Natural killer cell treated with Interleukin-12 subunit alpha and Interleukin-12 subunit beta and Interleukin-15 and Interleukin-18, amount 100 ng/mL, for 72 hours (primary cell): ENCODE results near the gene STX1A. TPM values are rescaled to one million over a fixed set of nuclear protein-coding genes. Genes with fewer than 3 reads are reported as not detected.

ENCODE experiments used
- ATAC-seq, 2 donors: fragments of 150-1000 bp; cut with Tn5 transposase in 1 of 2; sonication (Bioruptor Pico), chemical (Tn5 transposase) in 1 of 2; 2 replicates each; pipeline ENCODE4 v1.10.0; 2021
- DNase-seq: peaks from one replicate; pipeline ENCODE4 v3.0.0; 2022; ENCODE audit warnings: low spot score
- H3K27ac Mint-ChIP-seq, 2 donors: 1 replicate in 1 of 2; 2 replicates in 1 of 2; pipeline ENCODE4 v1.8.0; 2022; ENCODE audit warnings: mixed read lengths in 2 of 2, mild to moderate bottlenecking in 1 of 2, moderate library complexity in 1 of 2
- H3K27me3 Mint-ChIP-seq, 2 donors: 1 replicate in 1 of 2; 2 replicates in 1 of 2; pipeline ENCODE4 v1.8.0; 2022; ENCODE audit warnings: mixed read lengths in 2 of 2
- H3K36me3 Mint-ChIP-seq: one replicate; pipeline ENCODE4 v1.8.0; 2022; ENCODE audit warnings: mixed read lengths
- H3K4me1 Mint-ChIP-seq, 2 donors: 1 replicate in 1 of 2; 2 replicates in 1 of 2; pipeline ENCODE4 v1.8.0; 2022; ENCODE audit warnings: low read depth in 2 of 2, mixed read lengths in 2 of 2, mild to moderate bottlenecking in 1 of 2
- H3K4me3 Mint-ChIP-seq: one replicate; pipeline ENCODE4 v1.8.0; 2022; ENCODE audit warnings: mixed read lengths
- H3K9me3 Mint-ChIP-seq: 2 replicates; pipeline ENCODE4 v1.8.0; 2022; ENCODE audit warnings: mixed read lengths
- total RNA-seq, 2 donors: library from RNA; stranded (reverse); gene quantifications; one replicate each; pipeline ENCODE4 v1.2.3, GENCODE V29; 2022

The STX1A gene
- total RNA-seq, 2 donors from 2014 or later = 17.8 to 23.2 TPM

- Mint-ChIP-seq H3K4me3 (no peak overlapping the region), H3K27me3 (peaks cover 39 to 42% of the 10 kb centered on the region in 2 donors), H3K9me3 (no peaks in the 10 kb centered on the region), H3K27ac (no peak overlapping the region), H3K36me3 (no peaks in the 10 kb centered on the region), H3K4me1 (peaks cover 15% of the 10 kb centered on the region in 2 donors)
- ATAC-seq (no peak), DNase-seq (no peak)
Observed at GRCh38 chr7:73652541-73652949, 66.9 kb downstream of the STX1A start.

GRCh38 chr7:73650524-73650923 is 68.9 kb downstream of the STX1A start:
- Mint-ChIP-seq H3K27me3 (peaks cover 49 to 56% of the 10 kb centered on the region in 2 donors), H3K4me3 (no peak overlapping the region), H3K4me1 (peaks cover 15% of the 10 kb centered on the region in 2 donors), H3K27ac (no peak overlapping the region), H3K36me3 (no peaks in the 10 kb centered on the region), H3K9me3 (no peaks in the 10 kb centered on the region)
- DNase-seq (no peak), ATAC-seq (no peak)

GRCh38 chr7:73649576-73649975 is 69.9 kb downstream of the STX1A start:
- no peak overlapping the region for H3K4me3 Mint-ChIP-seq
- H3K9me3 Mint-ChIP-seq = no peaks in the 10 kb centered on the region
- peaks cover 15% of the 10 kb centered on the region in 2 donors for H3K4me1 Mint-ChIP-seq
- H3K36me3 Mint-ChIP-seq = no peaks in the 10 kb centered on the region
- ATAC-seq (no peak), DNase-seq (peak; percentile 6)
- peaks cover 42 to 56% of the 10 kb centered on the region in 2 donors for H3K27me3 Mint-ChIP-seq
- H3K27ac Mint-ChIP-seq = no peak overlapping the region

Other genes starting within 250 kb of the STX1A start
- gene BAZ1B, start 197.4 kb downstream of the STX1A start, total RNA-seq = 100 to 1,000 TPM in 1 of 2 donors, 10 to 100 TPM in 1; 79.0 to 132 TPM
- gene BCL7B, start 162.0 kb downstream of the STX1A start, total RNA-seq = 10 to 100 TPM; 78.7 to 83.7 TPM
- 10 to 100 TPM; 30.7 to 36.6 TPM for gene TBL2, start 141.1 kb downstream of the STX1A start, total RNA-seq
- gene MLXIPL, start 95.1 kb downstream of the STX1A start, total RNA-seq = under 1 TPM in 1 of 2 donors, not detected in 1; 0.43 TPM
- under 1 TPM; 0.25 to 0.36 TPM for gene VPS37D, start 51.8 kb downstream of the STX1A start, total RNA-seq
- gene DNAJC30, start 36.2 kb downstream of the STX1A start, total RNA-seq = 1 to 10 TPM; 8.0 to 9.2 TPM
- 10 to 100 TPM; 76.4 to 99.9 TPM for gene BUD23, start 36.1 kb downstream of the STX1A start, total RNA-seq
- 10 to 100 TPM; 16.9 to 24.2 TPM for gene ABHD11, start 19.1 kb upstream of the STX1A start, total RNA-seq
- not detected for gene CLDN3, start 50.6 kb upstream of the STX1A start, total RNA-seq
- not detected for gene CLDN4, start 111.3 kb upstream of the STX1A start, total RNA-seq
- not detected for gene METTL27, start 122.8 kb upstream of the STX1A start, total RNA-seq
- gene TMEM270, start 141.5 kb upstream of the STX1A start, total RNA-seq = not detected